HG03354 (cell line): Measurements from ENCODE around the gene EFNA4.

ENCODE experiments used
- ATAC-seq: cut with Tn5 transposase; IDR thresholded peaks from one replicate; pipeline ENCODE4 v1.9.1; 2021; ENCODE audit warnings: mild to moderate bottlenecking; ENCODE audit not compliant: unreplicated experiment, poor library complexity, severe bottlenecking

EFNA4 gene

DNA sequence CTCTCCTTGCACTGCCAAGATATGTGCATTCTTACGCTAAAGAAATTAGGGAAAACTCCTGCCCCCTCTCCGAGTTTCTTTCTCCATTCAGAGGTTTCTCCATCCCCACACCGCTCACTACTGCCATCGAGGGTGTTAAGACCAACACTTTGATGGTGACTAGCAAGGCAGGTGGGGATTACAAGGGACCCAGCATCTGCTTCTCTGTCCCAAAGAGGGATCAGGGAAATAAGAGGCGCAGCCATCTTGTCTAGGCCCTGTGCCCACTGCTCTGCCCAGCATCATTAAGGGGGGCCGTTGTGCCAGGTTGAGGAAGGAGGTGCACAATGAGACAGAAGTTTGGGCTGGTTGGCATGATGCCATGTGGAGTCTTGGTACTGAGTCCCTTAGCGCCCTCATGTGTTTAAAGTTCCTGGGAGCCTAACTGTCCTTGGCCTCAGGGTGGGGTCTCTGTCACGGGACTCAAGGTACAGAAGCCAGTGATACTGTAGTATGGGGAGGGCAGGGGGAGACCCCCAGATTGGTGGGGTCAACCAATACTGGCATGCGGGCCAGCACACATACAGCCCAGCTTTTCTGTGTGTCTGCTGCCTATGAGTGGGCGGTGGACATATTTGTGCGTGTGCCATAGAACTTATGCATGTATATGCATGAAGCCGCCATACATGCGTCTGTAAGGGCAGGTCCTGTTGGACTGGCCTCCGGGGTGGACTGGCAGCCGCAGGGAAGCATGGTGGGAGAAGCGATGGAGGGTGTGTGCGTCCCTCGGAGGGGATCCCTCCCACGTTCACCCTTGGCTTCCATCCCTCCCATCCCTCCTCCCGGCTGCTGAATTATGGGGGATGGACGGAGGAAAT lies 20.6 kb downstream of the EFNA4 start:
- ATAC-seq, result peak; percentile 1

DNA sequence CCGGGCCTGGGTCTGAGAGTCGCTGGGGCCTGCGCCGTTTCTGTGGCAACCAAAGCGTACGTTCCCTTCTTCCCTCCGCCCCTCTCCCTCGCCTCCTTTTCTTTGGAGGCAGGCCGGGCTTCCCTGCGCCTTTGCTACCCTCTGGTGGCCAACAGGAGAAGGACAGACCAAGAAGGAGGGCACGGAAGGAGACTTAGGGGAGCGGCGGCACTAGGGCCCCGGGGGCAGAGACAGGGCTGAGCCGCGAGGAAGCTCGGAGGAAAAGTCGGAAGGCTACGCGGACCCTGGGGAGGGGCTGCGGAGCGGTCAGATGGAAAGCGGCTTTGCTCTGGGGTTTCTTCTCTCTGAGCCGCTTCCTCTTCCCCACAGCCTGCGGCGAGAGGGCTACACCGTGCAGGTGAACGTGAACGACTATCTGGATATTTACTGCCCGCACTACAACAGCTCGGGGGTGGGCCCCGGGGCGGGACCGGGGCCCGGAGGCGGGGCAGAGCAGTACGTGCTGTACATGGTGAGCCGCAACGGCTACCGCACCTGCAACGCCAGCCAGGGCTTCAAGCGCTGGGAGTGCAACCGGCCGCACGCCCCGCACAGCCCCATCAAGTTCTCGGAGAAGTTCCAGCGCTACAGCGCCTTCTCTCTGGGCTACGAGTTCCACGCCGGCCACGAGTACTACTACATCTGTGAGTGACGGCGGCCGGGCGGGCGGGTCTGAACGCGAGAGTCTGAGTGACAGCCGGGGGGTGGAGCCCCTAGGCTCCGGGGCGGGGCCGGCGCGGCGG lies 21.4 kb downstream of the EFNA4 start:
- ATAC-seq, result peak; percentile 79

DNA sequence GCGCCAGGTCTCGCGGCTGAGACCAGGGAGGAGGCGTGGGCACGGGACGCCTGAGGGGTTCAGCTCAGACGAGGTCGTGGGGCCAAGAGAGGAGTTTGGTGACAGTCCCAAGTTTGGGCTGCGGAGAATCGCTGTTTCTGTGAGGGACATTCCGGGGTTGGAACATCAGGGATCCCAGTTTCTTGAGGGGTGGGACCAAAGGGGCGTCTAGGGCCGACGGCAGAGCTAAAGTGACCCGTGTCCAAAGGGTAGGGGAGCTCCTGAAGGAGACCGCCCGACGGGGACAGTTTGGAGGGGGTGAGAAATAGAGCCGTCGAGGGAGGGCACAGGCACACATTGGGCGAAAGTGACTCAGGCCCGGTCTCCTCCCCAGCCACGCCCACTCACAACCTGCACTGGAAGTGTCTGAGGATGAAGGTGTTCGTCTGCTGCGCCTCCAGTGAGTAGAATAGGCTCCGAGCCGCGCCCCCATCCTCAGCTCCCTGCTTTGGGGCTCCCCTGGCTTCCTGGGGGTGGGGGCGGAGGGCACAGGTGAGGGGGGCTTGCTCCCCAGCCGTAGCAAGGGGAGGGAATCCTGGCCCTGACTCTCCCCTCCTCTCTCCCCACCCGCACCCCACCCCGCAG lies 22.1 kb downstream of the EFNA4 start:
- no peak for ATAC-seq

DNA sequence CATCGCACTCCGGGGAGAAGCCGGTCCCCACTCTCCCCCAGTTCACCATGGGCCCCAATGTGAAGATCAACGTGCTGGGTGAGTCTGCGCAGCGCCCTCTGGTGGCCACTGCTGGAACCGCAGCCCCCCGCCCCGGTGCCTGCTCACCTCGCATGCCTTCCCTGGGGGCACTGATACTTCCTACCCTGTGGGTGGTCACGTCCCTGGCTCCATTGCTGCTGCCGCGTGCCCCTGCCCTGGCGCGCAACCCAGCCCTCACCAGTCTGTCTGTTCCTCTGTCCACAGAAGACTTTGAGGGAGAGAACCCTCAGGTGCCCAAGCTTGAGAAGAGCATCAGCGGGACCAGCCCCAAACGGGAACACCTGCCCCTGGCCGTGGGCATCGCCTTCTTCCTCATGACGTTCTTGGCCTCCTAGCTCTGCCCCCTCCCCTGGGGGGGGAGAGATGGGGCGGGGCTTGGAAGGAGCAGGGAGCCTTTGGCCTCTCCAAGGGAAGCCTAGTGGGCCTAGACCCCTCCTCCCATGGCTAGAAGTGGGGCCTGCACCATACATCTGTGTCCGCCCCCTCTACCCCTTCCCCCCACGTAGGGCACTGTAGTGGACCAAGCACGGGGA lies 22.7 kb downstream of the EFNA4 start:
- no peak for ATAC-seq

GRCh38 chr1:155086856-155087535 lies 23.5 kb downstream of the EFNA4 start:
- ATAC-seq, result no peak

GRCh38 chr1:155091071-155092051 lies 27.8 kb downstream of the EFNA4 start:
- no peak for ATAC-seq

DNA sequence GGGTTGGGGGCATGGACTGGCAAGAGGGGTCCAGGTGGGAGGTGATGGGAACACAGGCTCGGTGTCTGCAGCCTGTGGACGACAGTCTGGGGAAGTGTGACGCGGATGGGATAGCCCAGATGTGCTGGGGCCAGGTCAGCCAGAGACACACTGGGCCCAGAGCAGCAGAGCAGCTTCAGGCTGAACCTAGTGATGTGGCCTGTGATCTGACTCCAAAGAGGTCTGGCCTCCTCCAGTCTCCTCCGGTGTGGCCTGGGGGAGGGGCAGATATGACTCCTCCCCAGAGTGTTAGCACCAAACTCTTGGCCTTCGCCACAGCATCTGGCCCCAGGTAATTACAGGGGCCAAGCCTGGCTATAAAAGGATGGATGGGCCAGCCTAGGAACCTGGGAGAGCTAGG lies 28.6 kb downstream of the EFNA4 start:
- no peak for ATAC-seq

DNA sequence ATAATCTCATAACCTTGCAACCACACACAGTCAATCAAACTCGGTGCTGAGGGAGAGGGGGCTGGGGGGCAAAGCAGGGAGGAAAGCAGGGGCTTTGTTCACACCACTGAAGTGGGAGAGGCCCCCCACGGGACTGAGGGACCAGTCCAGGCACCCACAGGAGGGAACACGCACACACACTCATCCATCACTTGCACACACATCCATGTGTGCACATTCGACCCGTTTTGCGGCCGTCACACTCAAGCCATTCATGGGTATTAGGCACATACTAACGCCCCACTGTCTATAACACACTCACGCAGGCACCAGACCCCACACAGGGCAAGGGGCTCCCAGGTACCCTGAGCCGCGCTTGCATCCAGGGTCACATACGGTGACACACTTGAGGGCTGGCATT lies 29.1 kb downstream of the EFNA4 start:
- ATAC-seq, result no peak

DNA sequence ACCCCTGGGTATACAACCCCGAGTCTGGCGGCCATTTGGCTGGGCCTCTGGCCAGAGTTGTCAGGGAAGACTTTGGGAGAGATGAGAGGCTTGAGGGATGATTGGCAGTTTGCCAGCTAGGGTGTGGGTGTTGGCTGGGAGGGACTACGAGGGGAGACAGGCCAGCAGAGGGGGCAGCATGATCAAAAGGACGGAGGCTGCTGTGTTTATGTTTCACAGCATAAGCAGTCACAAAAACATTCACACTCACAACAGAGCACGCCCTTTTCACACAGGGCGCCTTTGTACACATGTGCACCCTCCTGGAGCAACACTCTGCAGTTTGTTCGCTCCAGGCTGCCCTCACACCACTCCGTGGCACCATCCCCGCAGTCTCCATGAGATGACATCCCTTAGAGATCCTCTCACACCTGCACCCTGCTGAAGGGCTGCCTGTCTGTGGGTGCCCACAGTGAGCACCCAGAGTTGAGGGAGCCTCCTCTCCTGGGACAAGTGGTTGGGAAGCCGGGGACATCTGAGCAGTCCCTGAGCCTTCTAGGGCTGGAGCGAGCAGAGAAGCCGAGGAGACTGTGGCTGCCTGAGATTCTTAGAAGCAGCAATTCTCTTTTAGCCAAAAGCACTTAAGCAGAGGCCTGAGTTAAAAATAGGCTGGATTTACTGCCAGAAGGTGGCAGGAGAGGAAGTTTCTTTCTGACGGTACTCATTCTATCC lies 30.5 kb downstream of the EFNA4 start:
- no peak for ATAC-seq

GRCh38 chr1:155094622-155094948 lies 31.0 kb downstream of the EFNA4 start:
- ATAC-seq, result no peak

DNA sequence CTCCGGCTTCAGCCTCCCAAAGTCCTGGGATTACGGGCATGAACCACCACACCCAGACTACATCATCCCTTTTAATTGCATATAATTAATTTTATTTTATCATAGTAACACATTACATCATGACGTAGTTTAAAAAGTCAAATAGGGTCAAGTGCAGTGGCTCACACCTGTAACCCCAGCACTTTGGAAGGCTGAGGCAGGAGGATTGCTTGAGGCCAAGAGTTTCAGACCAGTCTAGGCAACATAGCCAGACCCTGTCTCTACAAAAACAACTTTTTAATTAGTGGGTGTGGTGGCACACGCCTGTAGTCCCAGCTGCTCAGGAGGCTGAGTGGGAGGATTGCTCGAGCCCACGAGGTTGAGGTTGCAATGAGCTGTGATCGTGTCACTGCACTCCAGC lies 35.8 kb downstream of the EFNA4 start:
- no peak for ATAC-seq

- no peak for ATAC-seq
These were observed 39.8 kb downstream of the EFNA4 start for GRCh38 chr1:155103325-155103724.

DNA sequence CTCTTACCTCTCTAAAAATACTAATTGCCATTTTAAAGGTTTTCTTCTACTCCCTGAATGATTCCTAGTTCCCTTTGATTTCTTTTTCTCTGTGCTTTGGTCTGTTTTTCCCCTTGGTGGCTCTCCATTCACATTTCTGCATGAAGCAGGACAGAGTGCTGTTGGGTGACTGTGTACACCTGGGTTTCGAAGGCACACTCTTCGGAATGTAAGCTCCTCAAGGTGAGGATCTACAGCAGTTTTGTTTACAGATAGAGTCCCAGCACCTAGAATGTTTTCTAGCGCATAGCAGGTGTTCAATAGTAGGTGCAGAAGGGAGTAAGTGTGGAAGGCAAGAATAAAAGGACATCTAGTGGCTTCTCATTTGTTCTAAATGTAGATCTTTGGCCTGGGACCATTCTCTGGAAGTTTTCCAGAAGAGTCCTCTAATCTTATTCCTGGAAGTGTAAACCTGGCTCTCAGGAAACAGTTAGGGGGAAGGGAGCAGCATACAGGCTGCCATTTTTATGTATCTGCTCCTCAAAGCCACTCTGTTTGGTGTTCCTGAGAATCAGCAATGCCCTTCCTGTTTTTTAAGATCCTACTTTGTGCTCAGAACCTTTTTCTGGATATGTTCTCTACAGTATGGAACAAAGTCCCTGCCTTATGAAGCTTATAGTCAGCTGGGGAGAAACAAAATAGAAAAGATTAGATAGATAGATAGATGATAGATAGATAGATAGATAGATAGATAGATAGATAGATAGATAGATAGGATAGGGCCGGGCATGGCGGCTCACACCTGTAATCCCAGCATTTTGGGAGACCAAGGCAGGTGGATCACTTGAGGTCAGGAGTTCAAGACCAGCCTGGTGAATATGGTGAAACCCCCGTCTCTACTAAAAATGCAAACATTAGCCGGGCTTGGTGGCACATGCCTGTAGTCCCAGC lies 41.3 kb downstream of the EFNA4 start:
- ATAC-seq, result no peak

GRCh38 chr1:155105604-155106011 lies 42.1 kb downstream of the EFNA4 start:
- ATAC-seq, result no peak

DNA sequence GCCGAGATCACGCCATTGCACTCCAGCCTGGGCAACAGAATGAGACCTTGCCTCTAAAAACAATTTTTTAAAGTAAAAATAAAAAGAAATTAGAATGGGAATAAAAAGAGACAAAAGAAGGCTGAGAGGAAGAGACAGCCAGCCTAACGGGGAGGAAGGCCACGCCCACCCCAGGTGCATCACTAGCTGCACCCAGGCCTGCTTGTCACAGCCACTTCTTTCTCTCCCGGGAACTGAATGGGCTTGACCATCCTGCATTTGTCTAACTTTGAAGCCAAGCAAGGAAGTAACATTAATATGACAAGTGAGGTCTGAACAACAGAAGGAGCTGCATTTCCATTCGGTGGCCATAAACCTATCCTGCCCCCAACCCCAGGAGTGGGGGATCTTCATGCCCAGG lies 43.3 kb downstream of the EFNA4 start:
- ATAC-seq, result no peak

DNA sequence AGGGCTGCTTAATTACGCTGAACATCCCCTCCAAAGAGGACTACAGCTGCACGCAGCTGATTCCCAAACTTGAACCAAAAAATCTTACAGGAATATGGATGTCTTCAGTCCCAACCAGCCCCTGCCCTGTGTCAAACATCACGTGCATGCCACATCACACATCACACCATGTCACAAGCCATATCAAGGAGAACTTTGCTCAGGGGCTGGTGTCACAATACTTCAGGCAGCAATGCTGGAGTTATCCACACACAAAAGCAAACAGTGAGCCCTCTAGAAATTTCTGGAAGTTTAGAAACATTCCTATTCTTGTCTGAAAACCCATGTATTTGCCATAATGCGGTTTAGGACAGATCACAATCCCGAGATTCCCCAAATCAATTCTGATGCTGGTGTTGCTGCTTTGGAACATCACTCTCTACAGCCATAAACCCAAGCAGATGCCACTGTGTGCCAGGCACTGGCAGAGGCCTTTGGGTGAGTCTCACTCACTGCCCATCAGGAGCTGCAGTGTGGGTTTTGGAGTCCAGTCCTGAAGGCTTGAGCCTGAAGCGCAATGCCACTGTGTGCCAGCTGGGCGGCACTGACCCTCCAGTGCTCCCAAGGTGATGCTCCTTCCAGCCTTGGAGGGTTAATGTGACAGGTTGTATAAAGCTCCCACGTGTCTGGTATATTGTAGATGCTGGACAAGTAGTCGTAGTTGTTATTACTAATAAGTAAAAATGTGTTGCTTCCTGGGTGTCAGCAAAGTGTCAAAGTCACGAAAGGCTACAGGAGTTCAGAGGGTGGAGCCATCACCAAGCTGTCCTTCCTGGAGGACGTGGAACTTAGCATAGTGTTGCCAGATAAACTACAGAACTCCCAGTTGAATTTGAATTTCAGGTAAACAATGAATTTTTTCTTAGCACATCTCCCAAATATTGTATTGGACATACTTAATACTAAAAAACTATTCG lies 44.0 kb downstream of the EFNA4 start:
- ATAC-seq, result no peak
